HG02970 (cell line): ENCODE data around the gene AIPL1.

Experiments used
- ATAC-seq: cut with Tn5 transposase; IDR thresholded peaks from one replicate; pipeline ENCODE4 v1.9.1; 2021; ENCODE audit warnings: mild to moderate bottlenecking, moderate library complexity, moderate number of reproducible peaks; ENCODE audit not compliant: unreplicated experiment, low FRiP score

Gene AIPL1

DNA sequence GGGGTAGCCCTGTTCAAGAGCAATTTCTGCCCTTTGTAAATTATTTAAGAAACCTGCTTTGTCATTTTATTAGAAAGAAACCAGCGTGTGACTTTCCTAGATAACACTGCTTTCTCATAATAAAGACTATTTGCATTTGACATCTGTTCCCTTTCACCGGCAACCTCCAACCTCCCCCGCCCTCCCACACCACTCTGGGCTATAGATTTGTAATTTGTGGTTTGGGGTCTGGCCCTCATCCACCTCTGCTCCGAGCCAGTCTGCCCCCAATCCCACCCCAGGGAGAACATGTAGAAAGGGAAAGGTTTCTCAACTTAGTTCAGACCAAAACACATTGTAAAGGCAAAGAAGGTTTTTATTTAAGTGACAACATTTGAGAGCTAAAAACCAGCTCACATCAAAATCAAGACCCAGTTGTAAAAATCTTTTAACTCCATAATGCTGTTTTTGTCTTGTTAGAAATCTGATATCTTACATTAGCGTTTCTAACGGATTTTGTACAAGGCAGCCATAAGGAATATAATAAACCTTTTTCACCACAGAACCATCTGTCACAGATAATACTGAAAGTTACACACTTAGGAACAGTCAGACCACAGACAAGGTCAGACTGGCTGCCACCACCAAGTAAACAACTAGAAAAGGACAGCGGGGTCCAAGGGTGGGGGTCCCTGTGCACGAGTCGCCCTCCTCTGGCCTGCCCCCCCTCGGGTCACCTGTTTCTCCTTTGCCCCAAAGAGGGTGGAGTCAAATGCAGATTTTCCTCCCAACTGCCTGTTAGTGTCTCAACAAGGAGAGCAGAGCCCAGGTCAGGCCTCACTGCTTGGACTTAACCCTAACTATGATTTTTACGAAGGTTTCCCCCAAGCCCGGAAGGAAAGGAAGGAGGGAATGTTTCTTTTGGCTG, 16.3 kb upstream of the AIPL1 start:
- no peak for ATAC-seq

DNA sequence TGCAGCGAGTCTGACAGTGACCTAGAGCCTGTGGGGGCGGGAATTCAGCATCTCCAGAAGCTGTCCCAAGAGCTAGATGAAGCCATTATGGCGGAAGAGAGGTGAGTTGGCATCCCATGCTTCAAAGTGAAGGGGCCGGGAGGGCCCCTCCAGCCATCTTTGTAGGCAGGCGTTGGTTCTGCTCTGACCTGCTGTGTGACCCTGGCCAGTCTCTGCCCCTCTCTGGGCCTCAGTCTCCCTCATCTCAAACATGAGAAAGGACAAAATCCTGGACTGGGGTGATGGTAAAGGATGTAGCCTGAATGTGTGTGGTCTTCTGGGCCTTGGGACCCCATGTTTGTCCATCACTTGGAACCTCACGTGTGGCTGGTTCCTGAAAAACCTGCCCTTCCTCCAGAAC, 14.4 kb upstream of the AIPL1 start:
- no peak for ATAC-seq

DNA sequence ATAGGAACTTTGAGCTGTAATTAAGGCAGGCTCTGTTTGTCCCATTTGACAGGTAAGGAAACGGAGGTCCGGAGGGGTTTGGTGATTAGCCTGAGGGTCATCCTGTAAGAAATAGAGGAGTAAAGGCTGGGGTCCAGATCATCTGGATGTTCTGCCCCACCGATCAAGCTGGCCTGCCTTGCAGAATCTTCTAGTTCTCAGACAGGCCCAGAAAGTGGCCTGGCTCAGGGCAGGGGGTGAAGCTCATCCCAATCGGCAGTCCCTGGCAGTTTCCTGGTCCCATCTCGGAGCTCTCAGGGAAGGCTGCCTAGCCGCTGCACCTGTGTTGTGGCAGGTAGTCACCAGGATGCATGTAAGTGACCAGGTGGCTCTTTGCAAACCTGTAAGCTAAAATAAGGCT, 13.6 kb upstream of the AIPL1 start:
- ATAC-seq, result no peak

DNA sequence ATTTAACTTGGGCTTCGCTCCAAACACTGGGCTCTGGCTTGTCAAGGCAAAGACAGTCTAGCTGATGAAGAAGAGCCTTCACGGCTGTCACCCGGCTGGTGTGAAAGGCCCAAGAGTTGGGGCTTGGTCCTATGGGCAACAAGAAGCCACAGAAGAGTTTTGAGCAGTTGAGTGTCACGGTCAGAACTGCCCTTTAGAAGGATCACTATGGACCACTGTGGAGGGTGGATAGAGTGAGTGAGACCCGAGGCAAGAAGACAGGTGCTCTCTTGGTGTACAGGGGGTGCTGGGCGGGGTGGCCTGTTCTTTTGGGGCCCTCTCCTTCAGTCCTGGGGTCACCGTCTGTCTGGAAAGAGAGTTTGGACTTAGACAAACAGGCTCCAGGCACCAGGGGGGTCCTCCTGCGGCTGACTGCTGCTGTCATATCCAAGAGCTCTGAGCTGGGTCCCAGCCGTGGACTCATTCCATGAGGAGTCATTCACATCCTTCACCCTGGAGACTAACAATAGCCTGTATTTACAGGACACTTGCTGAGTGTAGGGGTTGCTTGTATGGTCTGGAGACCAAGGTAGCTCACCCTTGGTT, 11.7 kb upstream of the AIPL1 start:
- no peak for ATAC-seq

DNA sequence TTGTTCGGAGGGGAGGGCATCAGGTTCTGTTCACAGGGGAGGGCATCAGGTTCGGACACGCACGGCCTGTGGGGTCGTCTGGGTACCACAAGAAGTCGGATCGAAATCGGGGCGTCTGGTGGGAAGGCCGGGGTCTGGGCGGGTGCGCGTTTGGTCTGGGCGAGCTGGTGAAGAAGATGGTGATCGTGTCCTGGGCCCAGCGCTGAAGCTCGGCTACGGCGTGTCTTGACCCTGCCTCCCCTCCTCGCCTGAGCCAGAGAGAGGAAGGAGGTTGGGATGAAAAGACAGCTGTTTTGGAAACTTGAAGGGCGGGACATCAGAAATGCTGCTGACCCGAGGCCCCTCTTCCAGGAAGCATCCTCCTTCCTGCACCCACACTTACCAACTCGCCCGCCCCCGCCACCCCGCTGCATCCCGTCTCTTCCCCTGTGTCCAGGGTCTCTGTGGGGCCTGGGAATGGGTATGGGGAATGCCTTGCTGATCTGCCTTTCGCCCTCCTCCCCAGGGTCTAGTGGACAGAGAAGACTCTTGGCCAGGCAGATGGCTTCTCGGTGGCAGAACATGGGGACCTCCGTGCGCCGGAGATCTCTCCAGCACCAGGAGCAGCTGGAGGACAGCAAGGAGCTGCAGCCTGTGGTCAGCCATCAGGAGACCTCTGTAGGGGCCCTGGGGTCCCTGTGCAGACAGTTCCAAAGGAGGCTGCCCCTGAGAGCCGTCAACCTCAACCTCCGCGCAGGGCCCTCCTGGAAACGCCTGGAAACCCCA, 9.8 kb upstream of the AIPL1 start:
- no peak for ATAC-seq

DNA sequence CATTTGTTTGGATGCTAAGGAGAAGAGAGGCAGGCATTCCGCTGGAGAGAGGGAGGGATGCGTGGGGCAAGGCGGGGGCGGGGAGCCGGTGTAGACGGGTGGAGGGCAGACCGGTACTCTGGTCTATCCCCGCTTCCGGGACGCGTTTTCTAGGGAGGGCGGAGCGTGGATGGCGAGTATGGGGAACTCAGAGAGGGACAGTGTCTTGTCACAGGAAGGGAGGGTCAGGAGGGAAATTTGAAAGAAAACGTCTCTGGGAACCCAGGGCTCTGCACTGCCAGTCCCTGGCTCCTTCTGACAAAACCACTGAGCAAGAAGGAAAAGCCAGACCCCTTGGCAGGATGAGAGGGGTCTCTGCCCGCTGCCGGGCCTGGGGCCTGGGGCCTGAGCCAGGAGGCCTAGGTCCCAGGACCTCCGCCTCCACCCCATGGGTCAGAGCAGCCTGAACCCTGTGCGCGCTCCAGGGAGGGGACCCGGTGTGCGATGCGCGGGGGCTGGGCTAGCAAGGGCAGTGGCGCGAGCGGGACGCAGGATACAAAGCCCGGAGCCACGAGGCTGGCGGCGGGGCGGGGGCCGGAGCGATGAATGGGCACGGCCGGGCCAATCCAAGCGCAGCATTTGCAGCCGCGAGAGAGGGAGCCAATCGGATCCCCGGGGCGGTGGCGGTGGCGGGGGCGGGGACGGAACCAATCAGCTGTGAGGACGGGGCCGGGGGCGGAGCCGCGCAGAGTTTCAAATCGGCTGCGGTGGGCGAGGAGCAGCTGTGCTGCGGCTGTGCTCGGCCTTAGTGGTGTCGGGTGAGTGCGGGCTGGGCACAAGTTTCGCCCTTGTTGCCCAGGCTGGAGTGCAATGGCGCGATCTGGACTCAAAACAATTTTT, 9.0 kb upstream of the AIPL1 start, which contains the start of gene PIMREG:
PIMREG (plus strand) TSS at position 764 of the 879 bp plus-strand sequence. CDS start 656 bp downstream, outside the sequence.
- ATAC-seq, result peak; percentile 64

DNA sequence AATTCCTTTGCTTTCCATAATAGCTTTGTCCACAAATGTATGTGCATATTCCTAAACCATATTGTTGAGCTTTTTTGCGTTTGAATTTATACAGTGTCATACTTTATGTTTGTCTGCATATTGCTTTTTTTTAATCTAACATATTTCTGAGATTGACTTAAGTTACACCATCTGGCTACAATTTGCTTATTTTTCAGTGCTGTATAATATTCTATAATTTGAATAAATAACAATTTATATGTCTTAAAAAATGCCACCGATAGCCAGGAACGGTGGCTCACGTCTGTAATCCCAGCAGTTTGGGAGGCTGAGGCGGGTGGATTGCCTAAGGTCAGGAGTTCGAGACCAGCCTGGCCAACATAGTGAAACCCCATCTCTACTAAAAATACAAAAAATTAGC, 7.9 kb upstream of the AIPL1 start:
- ATAC-seq, result no peak

DNA sequence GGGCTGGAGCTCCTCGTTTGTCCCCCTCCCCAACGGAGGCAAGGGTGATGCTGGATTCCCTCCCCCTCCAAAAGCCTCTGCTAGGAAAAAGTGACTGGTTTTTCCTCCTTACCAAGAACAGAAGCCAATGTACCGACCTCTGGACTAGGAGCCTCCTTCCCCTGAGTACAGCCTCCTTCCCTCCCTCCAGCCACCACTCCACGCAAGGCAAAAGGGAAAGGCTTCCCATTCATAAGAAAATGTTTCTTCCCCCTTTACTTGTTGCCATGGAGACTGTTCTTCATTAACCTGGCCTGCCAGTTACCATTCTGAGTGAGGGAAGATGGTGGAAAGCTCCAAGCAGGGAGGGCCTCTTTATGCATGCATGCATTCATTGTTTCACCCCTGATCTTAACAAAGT, 5.0 kb upstream of the AIPL1 start:
- ATAC-seq, result no peak

DNA sequence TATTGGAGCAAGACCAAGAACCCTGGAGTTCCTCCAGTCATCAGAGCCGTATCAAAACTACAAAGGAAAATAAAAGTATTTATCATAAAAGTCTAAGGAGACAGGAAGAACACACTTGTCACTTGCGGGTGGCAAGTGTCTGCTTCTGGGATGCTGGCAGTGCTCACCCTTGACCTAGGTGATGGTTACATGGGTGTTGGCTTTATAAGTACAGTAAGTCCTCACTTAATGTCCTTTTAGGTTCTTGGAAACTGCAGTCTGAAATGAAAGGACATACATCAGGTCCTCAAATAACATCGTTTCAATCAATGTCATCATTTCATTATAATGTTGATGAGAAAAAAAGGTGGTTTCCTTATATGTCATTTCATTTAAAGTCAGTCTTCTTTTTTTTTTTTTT, 3.0 kb upstream of the AIPL1 start:
- no peak for ATAC-seq

DNA sequence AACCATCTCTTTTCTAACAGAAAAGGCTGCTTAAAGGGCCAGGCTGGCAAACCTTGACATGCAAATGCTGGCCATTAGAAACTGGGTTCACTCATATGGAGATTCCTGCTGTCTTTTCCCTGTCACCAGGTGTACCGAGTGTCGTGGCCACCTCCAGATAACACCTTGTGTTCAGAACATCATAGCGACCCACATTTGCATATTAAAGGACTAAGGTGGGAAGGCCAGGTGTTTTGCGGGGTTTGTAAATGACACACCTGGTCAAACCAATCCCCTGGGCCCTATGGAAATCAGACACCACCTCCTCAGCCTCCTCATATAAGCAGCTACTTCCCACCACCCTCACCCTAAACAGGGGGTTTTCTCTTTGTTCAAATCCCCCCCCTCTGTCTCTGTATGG, 2.5 kb upstream of the AIPL1 start:
- no peak for ATAC-seq

DNA sequence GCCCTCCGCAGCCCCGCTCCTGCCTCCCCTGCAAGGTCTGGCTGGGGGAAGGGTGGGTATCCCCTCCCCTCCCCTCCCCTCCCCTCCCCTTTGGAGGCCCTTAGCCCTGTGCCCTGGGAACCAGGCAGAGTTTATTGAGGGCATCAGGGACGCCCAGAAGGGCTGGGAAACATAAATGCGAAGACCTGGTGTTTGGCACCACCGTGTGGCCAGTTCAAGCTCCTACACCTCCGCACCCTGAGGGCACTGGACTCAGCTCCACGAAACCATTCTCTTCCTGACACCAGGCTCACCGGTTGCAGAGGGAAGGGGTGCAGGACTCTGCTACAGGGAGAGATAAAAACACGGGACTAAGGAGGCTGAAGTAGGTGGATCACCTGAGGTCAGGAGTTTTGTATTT, 1.0 kb upstream of the AIPL1 start:
- no peak for ATAC-seq

DNA sequence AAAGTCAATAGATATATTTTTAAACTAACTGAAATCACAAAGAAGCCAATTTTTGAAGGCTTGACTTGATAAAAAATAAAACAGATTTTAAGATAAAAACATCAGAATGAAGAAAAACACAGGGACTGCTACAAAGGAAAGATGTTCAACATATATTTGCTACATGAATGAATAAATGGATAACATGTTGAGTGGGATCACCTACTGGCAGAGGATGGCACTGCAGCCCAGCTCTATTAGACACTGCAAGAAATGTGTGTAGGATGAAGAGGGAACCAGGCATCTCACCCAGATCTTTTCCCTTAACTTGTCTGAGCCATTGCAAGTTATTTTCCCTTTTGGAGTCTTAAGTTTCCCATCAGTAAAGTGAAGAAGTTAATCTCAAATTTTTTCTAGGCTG, 4.2 kb downstream of the AIPL1 start:
- ATAC-seq, result no peak

DNA sequence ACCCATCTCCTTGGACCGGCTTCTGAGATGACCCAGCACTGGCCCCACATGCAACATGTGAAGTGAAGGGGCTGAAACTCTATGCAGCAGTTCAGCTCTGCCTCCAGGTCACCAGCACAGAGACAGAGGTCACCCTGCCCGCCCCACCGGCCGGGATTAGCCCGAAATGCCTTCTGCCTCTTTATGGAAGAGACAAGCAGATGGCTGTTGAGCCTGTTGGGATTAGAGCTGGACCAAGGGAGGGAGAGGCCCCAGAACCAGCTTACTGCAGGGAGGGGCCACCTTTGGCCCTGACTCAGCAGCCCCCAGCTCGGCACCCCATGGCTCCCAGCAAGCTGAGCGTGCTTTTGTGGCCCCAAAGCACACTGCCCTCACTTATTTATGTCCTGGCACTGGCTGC, 5.7 kb downstream of the AIPL1 start:
- no peak for ATAC-seq

DNA sequence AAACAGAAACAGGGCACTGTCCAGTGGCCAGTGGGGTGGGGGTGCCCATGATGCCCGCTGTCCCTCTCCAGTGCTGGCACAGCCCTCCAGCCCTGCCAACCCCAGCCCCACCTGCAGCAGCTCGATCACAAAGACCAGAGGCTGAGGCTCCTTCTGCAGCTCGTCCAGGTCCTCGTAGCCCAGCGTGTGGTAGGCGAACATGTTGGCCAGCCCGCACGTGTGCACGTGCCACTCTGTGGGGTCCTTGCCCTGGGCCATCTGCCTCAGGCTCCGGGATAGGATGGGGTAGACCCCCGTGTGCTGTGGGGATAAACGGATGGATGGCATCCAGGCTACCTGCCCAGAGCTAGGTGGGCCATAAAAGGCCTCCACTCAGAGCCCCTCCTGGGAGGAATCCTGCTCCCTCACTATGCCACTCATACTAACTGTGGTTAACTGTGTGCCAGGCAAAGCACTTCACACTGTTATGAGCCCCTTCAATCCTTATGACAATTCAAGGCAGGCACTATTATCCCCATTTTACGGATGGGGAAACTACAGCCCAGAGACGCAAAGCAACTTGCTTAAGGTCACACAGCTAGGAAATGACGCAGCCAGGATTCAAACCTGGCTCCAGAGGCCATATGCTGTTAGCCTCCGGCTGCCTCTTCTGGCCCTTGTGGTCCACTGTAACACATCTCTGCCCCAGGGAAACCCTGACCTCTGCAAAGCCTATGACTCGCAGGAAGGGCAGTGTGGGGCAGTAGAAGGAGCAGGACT, 6.5 kb downstream of the AIPL1 start:
- ATAC-seq, result no peak

DNA sequence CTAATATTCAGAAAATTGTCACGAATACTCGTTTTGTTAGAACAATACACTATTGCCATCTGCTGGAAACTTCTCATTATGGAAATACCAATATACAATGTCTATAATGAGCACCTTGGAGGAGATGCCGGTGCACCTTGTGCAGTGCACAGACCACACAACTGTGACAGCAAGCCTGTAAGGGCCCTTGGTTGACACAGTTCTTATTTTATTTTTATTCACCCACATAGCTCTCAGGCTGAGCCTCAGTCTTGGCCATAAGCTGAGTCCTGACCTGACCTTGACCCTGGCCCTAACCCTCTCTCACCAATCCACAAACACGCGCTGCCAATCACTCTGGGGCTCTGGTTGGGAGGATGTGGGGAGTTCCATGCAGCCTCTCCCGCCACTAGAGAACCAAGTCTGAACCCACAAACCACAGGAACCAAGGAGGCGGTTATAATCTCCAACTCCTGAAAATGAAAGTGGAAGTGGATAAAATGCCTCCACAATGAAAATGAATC, 7.6 kb downstream of the AIPL1 start:
- no peak for ATAC-seq

DNA sequence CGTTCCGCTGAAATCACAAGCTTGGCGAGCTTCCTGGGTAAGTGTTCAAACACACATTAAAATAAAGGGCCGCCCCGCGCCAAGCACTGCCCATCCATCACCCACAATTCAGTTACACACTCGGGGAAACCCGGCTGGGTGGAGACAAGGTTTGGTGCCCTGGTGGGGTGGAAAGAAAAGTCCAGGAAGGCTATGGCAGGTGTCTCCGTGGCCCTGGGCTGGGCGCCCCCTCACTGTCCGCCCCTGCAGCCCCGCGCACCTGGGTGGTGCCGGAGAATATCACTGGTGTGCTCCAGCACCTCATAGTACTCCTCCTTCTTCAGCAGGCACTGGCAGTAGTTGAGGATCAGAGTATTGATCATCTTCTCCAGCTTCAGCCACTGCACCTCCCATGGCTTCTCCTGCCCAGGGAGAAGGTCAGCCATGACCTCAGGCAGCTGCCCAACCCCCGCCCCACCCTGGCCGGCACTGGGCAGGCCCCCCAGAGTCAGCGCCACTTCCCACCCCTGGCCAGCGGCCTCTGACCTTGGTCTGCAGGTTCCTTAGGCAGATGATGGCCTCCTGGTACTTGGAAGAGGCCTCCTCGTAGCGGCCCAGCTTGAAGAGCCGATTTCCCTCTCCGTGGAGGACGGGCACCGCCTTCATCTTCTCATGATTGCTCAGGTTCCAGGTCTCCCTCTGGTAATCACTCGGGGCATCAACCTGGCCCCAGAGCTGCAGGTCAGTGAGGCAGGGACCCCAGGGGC, 8.4 kb downstream of the AIPL1 start:
- no peak for ATAC-seq

DNA sequence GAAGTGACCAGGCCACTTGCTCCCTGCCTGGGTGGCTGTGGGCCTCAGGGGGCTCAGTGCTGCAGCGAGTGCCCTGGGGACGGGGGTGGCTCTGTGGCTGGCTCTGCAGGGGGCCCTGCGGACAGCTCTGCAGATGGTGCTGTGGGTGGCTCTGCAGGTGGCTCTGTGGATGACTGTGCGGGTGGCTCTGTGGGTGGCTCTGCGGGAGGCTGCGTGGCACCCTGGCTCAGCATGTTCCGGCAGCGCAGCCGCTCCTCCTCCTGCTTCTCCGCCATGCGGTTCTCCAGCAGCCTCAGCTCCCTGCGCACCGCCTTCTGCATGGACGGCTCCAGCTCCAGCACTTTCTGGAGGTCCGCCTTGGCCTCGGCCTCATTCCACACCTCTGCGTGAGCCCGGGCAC, 9.5 kb downstream of the AIPL1 start:
- ATAC-seq, result no peak

DNA sequence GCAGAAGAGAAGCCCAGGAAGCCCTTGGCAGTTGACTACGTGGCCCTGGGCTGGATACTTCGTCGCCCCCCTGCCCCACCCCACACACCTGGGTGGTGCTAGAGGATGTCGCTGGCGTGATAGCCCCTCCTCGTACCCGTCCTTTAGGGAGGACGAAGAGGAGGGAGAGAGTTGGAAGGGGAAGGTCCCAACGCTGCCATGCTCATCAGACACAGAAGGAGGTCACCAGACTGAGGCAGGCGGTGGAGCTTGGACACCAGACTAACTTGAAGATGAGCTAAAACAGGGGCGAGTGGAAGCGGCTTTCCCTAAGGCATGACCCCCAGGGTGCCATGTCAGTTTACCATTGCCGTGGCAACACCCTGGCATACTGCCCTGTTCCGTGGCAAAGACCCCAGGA, 11.0 kb downstream of the AIPL1 start:
- no peak for ATAC-seq
